Measurements from ENCODE around the gene ZNF175. TPM values are rescaled to one million over a fixed set of nuclear protein-coding genes. Genes with fewer than 3 reads are reported as not detected.

The ZNF175 gene
- total RNA-seq, 1 donor: 12.9 TPM

- no peak for TF ChIP-seq CTCF (IDR thresholded peaks at IDR 0.05; ENCODE audit: insufficient read depth, low read length)
- no peak overlapping the region for H3K4me3 ChIP-seq (ENCODE audit: low read depth, low read length)
- DNase-seq (ENCODE audit: low read depth): no peak
Observed at GRCh38 chr19:51549533-51550324, 21.4 kb upstream of the ZNF175 start.

- no peak for DNase-seq (ENCODE audit: low read depth)
- no peak overlapping the region for H3K4me3 ChIP-seq (ENCODE audit: low read depth, low read length)
- no peak for TF ChIP-seq CTCF (IDR thresholded peaks at IDR 0.05; ENCODE audit: insufficient read depth, low read length)
Observed at GRCh38 chr19:51550848-51551672, 20.0 kb upstream of the ZNF175 start.

GRCh38 chr19:51551673-51552432 lies 19.2 kb upstream of the ZNF175 start:
- TF ChIP-seq CTCF (IDR thresholded peaks at IDR 0.05; ENCODE audit: insufficient read depth, low read length): no peak

GRCh38 chr19:51552608-51552995 lies 18.5 kb upstream of the ZNF175 start:
- no peak overlapping the region for H3K4me3 ChIP-seq (ENCODE audit: low read depth, low read length)
- no peak for TF ChIP-seq CTCF (IDR thresholded peaks at IDR 0.05; ENCODE audit: insufficient read depth, low read length)
- DNase-seq (ENCODE audit: low read depth): no peak

More at GRCh38 chr19:51551673-51552432, 19.2 kb upstream of the ZNF175 start:
- no peak overlapping the region for H3K4me3 ChIP-seq (ENCODE audit: low read depth, low read length)
- no peak for DNase-seq (ENCODE audit: low read depth)

- TF ChIP-seq CTCF (IDR thresholded peaks at IDR 0.05; ENCODE audit: insufficient read depth, low read length): no peak
- no peak overlapping the region for H3K4me3 ChIP-seq (ENCODE audit: low read depth, low read length)
- peak; percentile 67 for DNase-seq (ENCODE audit: low read depth)
Observed at GRCh38 chr19:51552996-51553725, 17.9 kb upstream of the ZNF175 start.

- TF ChIP-seq CTCF (IDR thresholded peaks at IDR 0.05; ENCODE audit: insufficient read depth, low read length): no peak
- no peak overlapping the region for H3K4me3 ChIP-seq (ENCODE audit: low read depth, low read length)
- DNase-seq (ENCODE audit: low read depth): no peak
Observed at GRCh38 chr19:51559240-51559639, 11.8 kb upstream of the ZNF175 start.
